ENCODE results near the gene SS18.

SS18 gene

GRCh38 chr18:26071725-26072124 lies 18.7 kb downstream of the SS18 start:
- DNase-seq (ENCODE audit: low read depth in 2 of 2) = no peak

GRCh38 chr18:26071020-26071419 lies 19.4 kb downstream of the SS18 start:
- DNase-seq (ENCODE audit: low read depth in 2 of 2) = no peak

- DNase-seq (ENCODE audit: low read depth in 2 of 2) = no peak
Observed at GRCh38 chr18:26059357-26059756, 31.1 kb downstream of the SS18 start.

GRCh38 chr18:26057344-26057773 lies 33.1 kb downstream of the SS18 start:
- DNase-seq (ENCODE audit: low read depth in 2 of 2) = no peak

GRCh38 chr18:26056291-26056690 lies 34.1 kb downstream of the SS18 start:
- DNase-seq (ENCODE audit: low read depth in 2 of 2) = no peak

GRCh38 chr18:26052505-26052904 lies 37.9 kb downstream of the SS18 start:
- no peak for DNase-seq (ENCODE audit: low read depth in 2 of 2)

GRCh38 chr18:26051843-26052242 lies 38.6 kb downstream of the SS18 start:
- no peak for DNase-seq (ENCODE audit: low read depth in 2 of 2)

GRCh38 chr18:26046419-26047077 lies 43.9 kb downstream of the SS18 start:
- DNase-seq (ENCODE audit: low read depth in 2 of 2) = no peak

GRCh38 chr18:26044807-26045206 lies 45.6 kb downstream of the SS18 start:
- no peak for DNase-seq (ENCODE audit: low read depth in 2 of 2)

GRCh38 chr18:26040051-26040656 lies 50.3 kb downstream of the SS18 start:
- DNase-seq (ENCODE audit: low read depth in 2 of 2) = no peak

- no peak for DNase-seq (ENCODE audit: low read depth in 2 of 2)
Observed at GRCh38 chr18:26039203-26039602, 51.2 kb downstream of the SS18 start.

- no peak for DNase-seq (ENCODE audit: low read depth in 2 of 2)
Observed at GRCh38 chr18:26036635-26037034, 53.8 kb downstream of the SS18 start.

- no peak for DNase-seq (ENCODE audit: low read depth in 2 of 2)
Observed at GRCh38 chr18:26034850-26035497, 55.4 kb downstream of the SS18 start.

GRCh38 chr18:26022585-26022984 lies 67.8 kb downstream of the SS18 start:
- no peak for DNase-seq (ENCODE audit: low read depth in 2 of 2)

GRCh38 chr18:26021061-26021754 lies 69.2 kb downstream of the SS18 start:
- no peak for DNase-seq (ENCODE audit: low read depth in 2 of 2)

- DNase-seq (ENCODE audit: low read depth in 2 of 2) = no peak
Observed at GRCh38 chr18:26017929-26018328, 72.5 kb downstream of the SS18 start.

GRCh38 chr18:26014462-26014861 lies 76.0 kb downstream of the SS18 start:
- DNase-seq (ENCODE audit: low read depth in 2 of 2) = no peak

- DNase-seq (ENCODE audit: low read depth in 2 of 2) = no peak
Observed at GRCh38 chr18:26008619-26009018, 81.8 kb downstream of the SS18 start.

- no peak for DNase-seq (ENCODE audit: low read depth in 2 of 2)
Observed at GRCh38 chr18:26008096-26008495, 82.3 kb downstream of the SS18 start.

- no peak for DNase-seq (ENCODE audit: low read depth in 2 of 2)
Observed at GRCh38 chr18:26005950-26006349, 84.5 kb downstream of the SS18 start.

GRCh38 chr18:26004832-26005231 lies 85.6 kb downstream of the SS18 start:
- no peak for DNase-seq (ENCODE audit: low read depth in 2 of 2)

GRCh38 chr18:26003817-26004216 lies 86.6 kb downstream of the SS18 start:
- DNase-seq (ENCODE audit: low read depth in 2 of 2) = no peak

GRCh38 chr18:26003356-26003755 lies 87.1 kb downstream of the SS18 start:
- DNase-seq (ENCODE audit: low read depth in 2 of 2) = no peak
